BE2C (cell line): ENCODE results near the gene NOL4L.

Experiments used
- DNase-seq: peaks from one replicate; pipeline ENCODE4 v3.0.0-alpha.2; 2020
- H3K27me3 ChIP-seq: fragments of 250-450 bp; sonication (Bioruptor Pico); 2 replicates; pipeline ENCODE4 v1.5.1; 2020; ENCODE audit warnings: mild to moderate bottlenecking
- H3K36me3 ChIP-seq: fragments of 250-450 bp; sonication (Bioruptor Pico); 2 replicates; pipeline ENCODE4 v1.5.1; 2020; ENCODE audit warnings: mild to moderate bottlenecking
- H3K4me1 ChIP-seq: fragments of 250-450 bp; sonication (Bioruptor Pico); 2 replicates; pipeline ENCODE4 v1.5.1; 2020
- H3K4me3 ChIP-seq: 2 replicates; pipeline ENCODE4 v1.5.1; 2011; ENCODE audit warnings: low read depth, low read length
- H3K9me3 ChIP-seq: fragments of 250-450 bp; sonication (Bioruptor Pico); 2 replicates; pipeline ENCODE4 v1.5.1; 2020
- CTCF ChIP-seq: IDR thresholded peaks from 2 replicates; pipeline ENCODE4 v1.5.1; 2012; ENCODE audit warnings: mild to moderate bottlenecking, low read depth, low read length

Gene NOL4L

GRCh38 chr20:32607324-32607723, 22.2 kb upstream of the NOL4L start:
- H3K4me3 ChIP-seq, result no peak overlapping the region
- H3K36me3 ChIP-seq, result no peaks in the 10 kb centered on the region
- no peaks in the 10 kb centered on the region for H3K4me1 ChIP-seq
- TF ChIP-seq CTCF, result no peak
- no peaks in the 10 kb centered on the region for H3K27me3 ChIP-seq
- no peaks in the 10 kb centered on the region for H3K9me3 ChIP-seq
- DNase-seq, result no peak

DNA sequence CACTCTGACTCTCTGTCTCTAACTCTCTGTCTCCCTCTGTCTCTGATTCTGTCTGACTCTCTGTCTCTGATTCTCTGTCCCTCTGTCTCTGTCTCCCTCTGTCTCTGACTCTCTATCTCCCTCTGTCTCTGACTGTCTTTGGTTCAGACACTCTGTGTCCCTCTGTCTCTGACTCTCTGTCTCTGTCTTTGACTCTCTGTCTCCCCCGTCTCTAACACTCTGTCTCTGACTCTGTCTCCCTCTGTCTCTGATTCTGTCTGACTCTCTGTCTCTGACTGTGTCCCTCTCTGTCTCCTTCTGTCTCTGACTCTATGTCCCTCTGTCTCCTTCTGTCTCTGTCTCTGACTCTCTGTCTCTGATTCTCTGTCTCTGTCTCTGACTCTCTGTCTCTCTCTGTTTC, 21.7 kb upstream of the NOL4L start:
- H3K9me3 ChIP-seq, result no peaks in the 10 kb centered on the region
- no peaks in the 10 kb centered on the region for H3K27me3 ChIP-seq
- H3K36me3 ChIP-seq, result no peaks in the 10 kb centered on the region
- H3K4me1 ChIP-seq, result no peaks in the 10 kb centered on the region
- DNase-seq, result no peak
- no peak overlapping the region for H3K4me3 ChIP-seq
- TF ChIP-seq CTCF, result no peak

- Histone ChIP-seq H3K9me3 (no peaks in the 10 kb centered on the region), H3K4me3 (no peak overlapping the region), H3K27me3 (no peaks in the 10 kb centered on the region), H3K36me3 (no peaks in the 10 kb centered on the region), H3K4me1 (no peaks in the 10 kb centered on the region)
- no peak for TF ChIP-seq CTCF
- no peak for DNase-seq
These were observed 21.0 kb upstream of the NOL4L start for GRCh38 chr20:32606107-32606506.

DNA sequence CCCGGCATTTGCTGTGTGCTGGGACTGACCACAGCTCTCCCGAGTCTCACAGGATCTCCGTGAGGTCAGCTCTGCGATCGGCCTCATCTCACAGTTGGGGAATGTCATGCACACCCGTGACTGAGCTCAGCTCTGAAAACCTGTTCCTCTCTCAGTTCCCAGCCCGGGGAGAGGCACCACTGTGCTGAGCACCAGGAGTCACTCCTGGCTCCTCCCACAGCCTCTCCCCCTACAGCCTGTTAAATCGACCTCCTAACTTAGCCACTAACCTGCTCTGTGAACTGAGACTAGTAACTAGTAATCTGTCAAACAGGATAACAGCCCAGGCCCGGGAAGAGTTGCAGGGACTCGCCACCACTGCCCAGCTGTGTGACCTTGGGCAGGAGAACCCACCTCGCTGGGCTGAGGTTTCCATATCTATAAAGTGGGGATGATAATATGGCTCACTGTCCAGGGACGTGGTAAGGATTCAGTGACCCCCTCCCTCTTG, 20.1 kb upstream of the NOL4L start:
- H3K27me3 ChIP-seq, result no peaks in the 10 kb centered on the region
- no peaks in the 10 kb centered on the region for H3K9me3 ChIP-seq
- DNase-seq, result no peak
- no peaks in the 10 kb centered on the region for H3K4me1 ChIP-seq
- no peaks in the 10 kb centered on the region for H3K36me3 ChIP-seq
- TF ChIP-seq CTCF, result no peak
- no peak overlapping the region for H3K4me3 ChIP-seq

GRCh38 chr20:32603046-32603726, 18.1 kb upstream of the NOL4L start:
- Histone ChIP-seq H3K4me3 (no peak overlapping the region), H3K36me3 (no peaks in the 10 kb centered on the region), H3K27me3 (no peaks in the 10 kb centered on the region), H3K9me3 (no peaks in the 10 kb centered on the region), H3K4me1 (no peaks in the 10 kb centered on the region)
- DNase-seq, result no peak
- no peak for TF ChIP-seq CTCF

DNA sequence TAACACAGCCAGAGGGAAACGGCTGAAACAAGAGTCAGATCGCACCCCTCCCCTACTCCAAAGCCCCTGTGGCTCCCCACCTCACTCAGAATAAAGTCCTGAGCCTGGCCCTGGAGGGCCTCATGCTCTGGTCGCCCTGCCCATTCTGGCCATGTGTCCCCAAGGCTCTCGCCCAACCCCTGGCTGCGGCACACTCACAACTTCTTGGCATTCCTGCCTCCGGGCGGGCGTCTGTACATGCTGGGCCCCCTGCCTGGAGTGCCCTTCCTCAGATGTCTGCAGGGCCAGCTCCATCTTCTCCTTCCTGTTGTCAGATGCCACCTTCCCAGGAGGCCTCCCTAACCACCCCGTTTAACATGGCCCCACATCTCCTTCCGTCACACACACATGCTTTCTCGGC, 17.1 kb upstream of the NOL4L start:
- no peak for DNase-seq
- H3K36me3 ChIP-seq, result no peaks in the 10 kb centered on the region
- no peaks in the 10 kb centered on the region for H3K27me3 ChIP-seq
- no peaks in the 10 kb centered on the region for H3K4me1 ChIP-seq
- no peak overlapping the region for H3K4me3 ChIP-seq
- H3K9me3 ChIP-seq, result no peaks in the 10 kb centered on the region
- TF ChIP-seq CTCF, result no peak
